ENCODE results near the gene C6orf47.
"Not testable (repeated sequence)": the region's sequence is repeated elsewhere in the genome, so short reads cannot be mapped to it uniquely, and the experiment has no call there.

Gene C6orf47, protein sequence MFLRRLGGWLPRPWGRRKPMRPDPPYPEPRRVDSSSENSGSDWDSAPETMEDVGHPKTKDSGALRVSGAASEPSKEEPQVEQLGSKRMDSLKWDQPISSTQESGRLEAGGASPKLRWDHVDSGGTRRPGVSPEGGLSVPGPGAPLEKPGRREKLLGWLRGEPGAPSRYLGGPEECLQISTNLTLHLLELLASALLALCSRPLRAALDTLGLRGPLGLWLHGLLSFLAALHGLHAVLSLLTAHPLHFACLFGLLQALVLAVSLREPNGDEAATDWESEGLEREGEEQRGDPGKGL

DNA sequence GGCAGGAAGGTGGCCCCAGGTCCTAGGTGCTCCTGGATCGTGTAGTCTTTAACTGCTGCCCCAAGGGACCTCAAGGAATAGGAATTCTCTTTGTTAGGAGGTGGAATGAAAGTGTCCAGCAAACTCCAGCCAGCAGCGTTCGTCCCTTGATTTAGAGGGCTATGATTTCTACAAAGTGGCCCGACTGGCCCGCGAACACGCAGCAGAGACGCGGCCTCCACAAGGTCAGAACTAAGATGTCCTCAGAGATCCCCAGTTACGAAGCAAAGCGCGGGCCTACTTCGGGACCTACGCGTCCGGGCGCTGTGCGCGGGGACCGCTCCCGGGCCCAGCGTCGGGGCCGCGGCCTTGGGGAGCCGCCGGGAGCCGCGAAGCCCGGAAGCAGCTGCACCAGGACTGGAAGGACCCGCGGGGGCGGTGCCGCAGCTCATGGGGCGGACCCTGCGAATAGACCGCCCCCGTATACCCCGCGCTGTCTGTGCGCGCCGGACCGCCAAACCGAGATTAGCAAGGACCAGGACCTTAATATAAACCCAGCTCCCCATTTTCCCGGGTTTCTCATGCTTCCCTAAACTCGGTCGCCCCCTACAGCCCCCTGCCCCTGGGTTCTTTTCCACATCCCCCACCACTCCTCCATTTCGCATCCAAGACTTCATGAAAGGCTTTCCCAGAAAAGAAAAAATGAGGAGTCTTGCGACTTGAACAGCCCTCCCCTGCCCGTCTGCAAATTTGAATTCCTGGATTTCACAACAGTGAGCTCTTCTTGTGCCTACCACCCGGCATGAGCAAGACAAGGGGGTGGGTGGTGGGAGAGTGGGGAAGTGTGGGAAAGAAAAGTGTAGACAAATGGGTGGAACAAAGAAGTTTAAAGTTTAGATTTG lies at the start of gene C6orf47:
Gene C6orf47, minus strand, starts transcription at position 398 of the 881 bp plus-strand sequence. CDS start 831 bp downstream, outside the sequence.
- peaks cover 74% of the 10 kb centered on the region for H3K4me1 Mint-ChIP-seq
- peak within 1 kb of the TSS; percentile 82 for H3K27ac Mint-ChIP-seq
- H3K27me3 Mint-ChIP-seq, result no peaks in the 10 kb centered on the region
- H3K9me3 Mint-ChIP-seq, result no peaks in the 10 kb centered on the region
- H3K4me3 Mint-ChIP-seq, result peak within 1 kb of the TSS; percentile 93
- peaks cover 12% of the 10 kb centered on the region for H3K36me3 Mint-ChIP-seq

DNA sequence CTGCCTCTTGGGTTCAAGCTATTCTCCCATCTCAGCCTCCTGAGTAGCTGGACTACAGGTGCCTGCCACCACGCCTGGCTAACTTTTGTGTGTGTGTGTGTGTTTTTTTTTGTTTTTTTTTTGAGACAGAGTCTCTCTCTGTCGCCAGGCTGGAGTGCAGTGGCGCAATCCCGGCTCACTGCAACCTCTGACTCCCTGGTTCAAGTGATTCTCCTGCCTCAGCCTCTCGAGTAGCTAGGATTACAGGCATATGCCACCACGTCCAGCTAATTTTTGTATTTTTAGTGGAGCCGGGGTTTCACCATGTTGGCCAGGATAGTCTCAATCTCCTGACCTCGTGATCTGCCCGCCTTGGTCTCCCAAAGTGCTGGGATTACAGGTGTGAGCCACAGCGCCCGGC lies 48.6 kb upstream of the C6orf47 start:
- H3K27ac Mint-ChIP-seq, H3K27me3 Mint-ChIP-seq, H3K4me3 Mint-ChIP-seq, H3K36me3 Mint-ChIP-seq, H3K9me3 Mint-ChIP-seq: not testable (repeated sequence)
- peaks cover 18% of the 10 kb centered on the region for H3K4me1 Mint-ChIP-seq

DNA sequence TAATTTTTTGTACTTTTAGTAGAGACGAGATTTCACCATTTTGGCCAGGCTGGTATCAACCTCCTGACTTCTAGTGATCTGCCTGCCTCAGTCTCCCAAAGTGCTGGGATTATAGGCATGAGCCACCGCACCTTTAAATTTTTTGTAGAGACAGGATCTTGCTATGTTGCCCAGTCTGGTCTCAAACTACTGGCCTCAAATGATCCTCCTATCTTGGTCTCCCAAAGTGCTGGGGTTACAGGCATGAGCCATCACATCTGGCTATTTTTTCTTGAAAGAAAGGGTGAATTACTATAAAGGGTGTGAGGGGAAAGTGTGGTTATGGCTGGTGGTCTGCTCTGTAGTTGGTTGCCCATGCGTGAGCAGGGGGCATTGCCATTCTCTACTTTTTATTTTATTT lies 47.6 kb upstream of the C6orf47 start:
- H3K27me3 Mint-ChIP-seq, result no peaks in the 10 kb centered on the region
- no peaks in the 10 kb centered on the region for H3K36me3 Mint-ChIP-seq
- H3K9me3 Mint-ChIP-seq, result no peaks in the 10 kb centered on the region
- H3K27ac Mint-ChIP-seq, result no peak overlapping the region
- H3K4me1 Mint-ChIP-seq, result peaks cover 17% of the 10 kb centered on the region
- no peak overlapping the region for H3K4me3 Mint-ChIP-seq

DNA sequence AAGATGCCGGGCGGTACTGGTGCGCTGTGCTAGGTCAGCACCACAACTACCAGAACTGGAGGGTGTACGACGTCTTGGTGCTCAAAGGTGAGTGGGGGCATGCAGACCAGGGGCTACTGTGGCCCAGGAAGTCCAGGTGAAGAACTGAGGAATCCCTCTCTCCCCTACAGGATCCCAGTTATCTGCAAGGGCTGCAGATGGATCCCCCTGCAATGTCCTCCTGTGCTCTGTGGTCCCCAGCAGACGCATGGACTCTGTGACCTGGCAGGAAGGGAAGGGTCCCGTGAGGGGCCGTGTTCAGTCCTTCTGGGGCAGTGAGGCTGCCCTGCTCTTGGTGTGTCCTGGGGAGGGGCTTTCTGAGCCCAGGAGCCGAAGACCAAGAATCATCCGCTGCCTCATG lies 47.1 kb upstream of the C6orf47 start:
- Mint-ChIP-seq H3K4me1 (peaks cover 18% of the 10 kb centered on the region), H3K36me3 (no peaks in the 10 kb centered on the region), H3K27me3 (no peaks in the 10 kb centered on the region), H3K4me3 (no peak overlapping the region), H3K9me3 (no peaks in the 10 kb centered on the region), H3K27ac (no peak overlapping the region)

DNA sequence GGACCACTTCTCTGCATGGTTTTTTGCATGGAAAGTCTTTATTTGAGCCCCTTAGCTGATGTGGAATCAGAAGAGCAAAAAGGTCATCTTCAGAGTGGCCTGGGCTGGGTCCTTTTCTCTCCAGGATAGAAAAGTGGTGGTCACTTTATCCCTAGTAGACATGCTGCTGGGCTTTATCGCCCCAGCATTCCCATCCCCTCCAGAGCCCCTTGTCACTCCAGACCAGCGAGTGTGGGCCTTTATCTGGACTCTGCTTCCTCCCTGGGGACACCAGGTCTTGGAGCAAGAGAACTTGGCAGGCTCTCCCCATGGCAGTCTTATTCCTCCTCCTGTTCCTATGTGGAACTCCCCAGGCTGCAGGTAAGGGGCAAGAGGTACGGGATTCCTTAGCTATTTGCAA lies 46.0 kb upstream of the C6orf47 start, which contains the start of gene LY6G6F:
Gene LY6G6F, plus strand, starts transcription at position 268 of the 400 bp plus-strand sequence. Its CDS starts 41 bp downstream, at position 309.
- H3K4me3 Mint-ChIP-seq, result no peak within 1 kb of the TSS
- H3K27ac Mint-ChIP-seq, result peak within 1 kb of the TSS; percentile 30
- H3K27me3 Mint-ChIP-seq, result no peaks in the 10 kb centered on the region
- H3K36me3 Mint-ChIP-seq, result no peaks in the 10 kb centered on the region
- H3K4me1 Mint-ChIP-seq, result peaks cover 22% of the 10 kb centered on the region
- H3K9me3 Mint-ChIP-seq, result no peaks in the 10 kb centered on the region

DNA sequence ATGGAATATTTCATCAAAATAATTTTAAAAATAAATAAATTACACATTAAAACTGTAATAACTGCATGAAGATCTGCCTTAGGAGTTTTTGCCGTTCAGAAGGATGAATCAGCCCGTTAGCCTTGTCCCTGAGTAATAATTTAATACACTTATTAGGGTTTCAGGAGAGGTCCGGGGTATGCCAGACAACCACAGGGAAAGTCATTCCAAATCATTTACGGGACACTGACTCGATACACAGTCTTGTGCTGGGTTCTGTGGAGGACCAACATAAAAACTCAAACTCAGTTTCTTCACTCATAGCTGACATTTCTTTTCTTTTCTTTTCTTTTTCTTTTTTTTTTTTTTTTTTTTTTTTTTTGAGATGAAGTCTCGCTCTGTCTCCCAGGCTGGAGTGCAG lies 45.4 kb upstream of the C6orf47 start:
- Mint-ChIP-seq H3K4me3 (no peak overlapping the region), H3K36me3 (no peaks in the 10 kb centered on the region), H3K27ac (no peak overlapping the region), H3K27me3 (no peaks in the 10 kb centered on the region), H3K4me1 (peaks cover 23% of the 10 kb centered on the region), H3K9me3 (no peaks in the 10 kb centered on the region)

DNA sequence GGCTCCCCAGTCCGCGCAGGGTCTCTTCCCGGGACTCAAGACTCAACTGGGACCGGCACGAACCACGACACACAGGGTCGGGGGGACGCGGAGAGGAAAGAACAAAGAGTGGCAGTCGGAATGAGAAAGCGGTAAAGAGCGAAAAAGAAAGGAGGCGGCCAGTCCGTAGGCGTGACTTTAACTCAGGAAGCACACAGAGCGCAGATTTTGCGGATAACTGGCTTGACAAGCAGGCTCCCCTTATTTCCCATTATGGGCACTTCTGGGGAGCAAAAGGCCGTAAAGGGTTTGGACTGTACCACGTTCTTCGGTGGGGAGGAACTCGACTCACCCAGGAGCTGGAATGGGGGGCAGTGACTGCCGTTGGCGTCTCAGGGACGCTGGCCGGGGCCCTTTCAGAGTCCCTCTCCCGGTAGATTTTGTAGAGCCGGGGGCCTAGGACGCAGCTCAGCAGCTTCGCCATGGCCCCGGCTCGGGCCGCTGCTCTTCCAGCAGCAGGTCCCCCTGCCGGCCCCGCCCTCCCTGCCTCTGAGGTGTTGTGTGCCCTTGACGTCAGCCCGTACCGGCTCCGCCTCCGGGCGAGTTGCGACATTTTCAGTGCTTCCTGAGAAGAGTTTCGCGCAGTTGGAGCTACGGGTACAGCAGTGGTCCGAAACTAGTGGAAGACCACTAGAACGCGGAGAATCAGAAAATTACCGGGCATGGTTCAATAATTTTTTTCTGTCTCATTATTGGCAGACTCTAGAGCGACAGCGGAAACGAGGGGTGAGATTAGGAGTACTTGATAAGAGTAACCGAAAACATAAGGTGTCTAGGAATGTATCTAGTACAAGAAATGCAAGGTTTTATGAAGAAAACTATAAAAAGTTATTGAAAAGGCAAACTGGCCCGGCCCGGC lies 42.5 kb upstream of the C6orf47 start, which contains the start of gene ABHD16A:
Gene ABHD16A, minus strand, starts transcription at position 506 of the 898 bp plus-strand sequence. Its CDS starts 43 bp downstream, at position 463.
- peaks cover under 1% of the 10 kb centered on the region for H3K36me3 Mint-ChIP-seq
- H3K4me1 Mint-ChIP-seq, result peaks cover 26% of the 10 kb centered on the region

DNA sequence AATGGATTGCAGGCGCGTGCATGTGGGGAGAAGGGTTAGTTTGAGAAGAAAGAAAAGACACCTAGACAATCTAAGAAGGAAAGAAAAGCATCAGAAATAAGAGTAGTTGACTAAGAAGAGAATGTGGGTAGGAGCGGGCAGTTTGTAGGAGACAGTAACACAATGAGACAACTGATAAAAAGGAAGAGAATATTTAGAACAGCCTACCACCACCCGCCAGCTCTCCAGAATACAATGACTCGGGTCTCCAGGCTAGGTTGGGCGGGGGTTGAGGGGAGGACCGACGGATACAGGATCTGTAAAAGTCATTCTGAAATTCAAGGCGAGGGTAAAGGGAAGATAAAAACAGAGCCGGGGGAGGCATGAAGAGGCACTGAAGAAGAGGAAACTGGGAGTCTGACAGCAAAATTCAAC lies 41.8 kb upstream of the C6orf47 start:
- Mint-ChIP-seq H3K27me3 (no peaks in the 10 kb centered on the region), H3K36me3 (peaks cover 1% of the 10 kb centered on the region), H3K9me3 (no peaks in the 10 kb centered on the region), H3K27ac (peak overlapping the region; percentile 99), H3K4me1 (peaks cover 33% of the 10 kb centered on the region), H3K4me3 (peak overlapping the region; percentile 99)

More for the DNA sequence above, 42.5 kb upstream of the C6orf47 start, which contains the start of gene ABHD16A:
- Mint-ChIP-seq H3K9me3 (no peaks in the 10 kb centered on the region), H3K27ac (peak within 1 kb of the TSS; percentile 99), H3K4me3 (peak within 1 kb of the TSS; percentile 99), H3K27me3 (no peaks in the 10 kb centered on the region)

DNA sequence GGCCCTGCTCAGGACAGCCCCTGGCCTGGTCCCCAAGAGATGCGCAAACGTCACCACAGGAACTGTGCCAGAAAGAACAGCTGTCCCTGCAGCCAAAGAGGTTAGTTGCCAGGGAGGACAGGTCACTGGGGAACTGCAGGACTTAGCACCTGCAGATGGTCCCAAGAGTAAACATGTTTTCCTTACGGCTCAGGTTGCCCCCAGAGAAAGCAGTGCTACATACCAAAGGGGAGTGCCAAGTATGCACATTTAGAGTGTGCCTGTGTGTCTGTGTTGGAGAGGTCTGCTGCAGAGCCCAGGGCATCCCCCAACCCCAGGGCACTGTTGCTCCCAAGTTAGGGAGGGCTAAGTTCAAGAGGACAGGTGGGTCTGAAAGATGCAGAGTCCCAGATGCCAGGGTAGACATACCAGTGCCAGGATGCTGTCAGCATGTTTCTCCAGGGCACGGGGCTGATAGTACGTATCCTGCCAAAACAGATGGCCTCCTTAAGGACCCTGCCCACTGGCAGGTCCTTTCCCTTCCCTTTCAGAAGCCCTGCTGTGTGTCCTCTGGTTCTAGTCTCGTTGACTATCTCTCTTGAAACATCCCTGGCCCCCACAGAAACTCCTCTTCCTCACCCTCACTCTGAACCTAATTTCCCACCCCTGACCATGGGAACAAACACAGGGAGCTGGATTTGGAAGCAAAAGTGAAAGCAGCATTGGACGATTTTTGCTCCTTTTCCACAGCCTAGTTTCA lies 41.3 kb upstream of the C6orf47 start:
- Mint-ChIP-seq H3K27me3 (no peaks in the 10 kb centered on the region), H3K9me3 (no peaks in the 10 kb centered on the region), H3K36me3 (peaks cover 1% of the 10 kb centered on the region), H3K27ac (peak overlapping the region; percentile 99), H3K4me3 (peak overlapping the region; percentile 99), H3K4me1 (peaks cover 36% of the 10 kb centered on the region)

DNA sequence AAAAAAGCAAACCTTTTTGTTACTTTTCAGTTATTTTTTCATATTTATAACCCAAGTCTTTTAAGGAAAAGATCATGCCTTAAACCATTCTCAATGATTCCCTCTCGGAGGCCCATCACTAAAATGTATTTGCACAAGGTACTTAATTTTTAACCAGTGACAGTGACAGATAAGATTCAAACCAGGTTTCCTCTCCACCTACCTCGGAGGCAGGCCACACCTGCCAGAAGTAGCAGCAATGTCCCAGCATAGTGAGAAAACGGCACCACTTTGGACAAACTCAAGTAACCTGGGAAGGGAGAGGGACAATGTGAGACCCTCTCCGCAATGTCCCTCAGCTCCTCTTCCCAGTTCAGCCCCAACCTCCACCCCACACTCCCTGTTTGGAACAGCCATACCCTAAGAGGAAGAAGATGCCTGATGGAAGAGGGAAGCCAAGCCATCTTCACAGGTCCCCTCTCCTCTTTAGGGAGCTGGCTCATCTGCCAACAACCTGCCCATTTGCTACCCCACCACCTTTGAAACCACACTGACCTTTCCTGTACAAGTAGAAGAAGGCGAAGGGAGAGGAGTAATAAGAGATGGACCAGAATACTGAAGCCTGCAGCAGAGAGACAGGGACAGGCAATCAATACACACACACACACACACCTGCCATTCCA lies 40.3 kb upstream of the C6orf47 start:
- H3K9me3 Mint-ChIP-seq, result no peaks in the 10 kb centered on the region
- H3K4me1 Mint-ChIP-seq, result peaks cover 36% of the 10 kb centered on the region
- no peaks in the 10 kb centered on the region for H3K27me3 Mint-ChIP-seq
- H3K4me3 Mint-ChIP-seq, result peak overlapping the region; percentile 31
- H3K27ac Mint-ChIP-seq, result peak overlapping the region; percentile 12
- peaks cover 1% of the 10 kb centered on the region for H3K36me3 Mint-ChIP-seq

DNA sequence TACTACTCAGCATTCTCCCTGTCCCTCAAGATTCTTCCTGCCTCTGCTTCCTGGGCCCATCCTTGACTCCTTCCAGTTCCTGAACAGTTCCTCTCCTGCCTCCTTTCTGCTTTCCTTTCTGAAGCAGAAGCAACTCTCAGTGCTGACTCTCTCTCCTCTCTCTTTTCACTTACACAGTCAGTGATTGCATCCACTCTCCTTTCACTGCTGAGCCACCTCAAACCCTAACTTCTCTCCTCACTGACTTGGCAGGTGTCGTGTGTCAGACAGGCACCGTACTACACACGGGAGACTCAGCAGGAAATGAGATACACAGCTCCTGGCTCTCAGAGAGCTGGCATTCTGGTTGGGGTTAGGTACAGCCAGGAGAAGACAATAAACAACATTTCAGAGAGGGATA lies 37.0 kb upstream of the C6orf47 start:
- Mint-ChIP-seq H3K4me1 (peaks cover 32% of the 10 kb centered on the region), H3K27ac (peak overlapping the region; percentile 13), H3K36me3 (peaks cover 2% of the 10 kb centered on the region), H3K27me3 (no peaks in the 10 kb centered on the region), H3K9me3 (no peaks in the 10 kb centered on the region), H3K4me3 (no peak overlapping the region)

DNA sequence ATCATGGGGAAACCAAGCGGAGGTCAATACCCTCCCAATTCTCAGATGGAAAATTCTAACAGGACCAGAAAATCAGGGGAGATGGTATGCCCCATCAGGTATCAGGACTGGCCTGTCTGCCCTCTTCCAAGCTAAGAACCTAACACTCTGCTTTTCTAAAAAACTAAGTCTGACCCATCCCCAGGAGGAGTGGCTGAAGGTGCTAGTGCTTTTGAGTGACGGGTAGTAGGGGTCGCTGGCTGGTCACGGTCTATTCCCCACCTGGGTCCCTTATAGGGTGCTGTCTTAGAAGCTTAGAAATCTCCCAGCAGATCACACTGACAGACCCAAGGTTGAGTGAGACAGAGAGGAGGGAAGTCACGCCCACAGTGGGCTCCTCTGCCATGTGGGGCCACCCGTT lies 33.0 kb upstream of the C6orf47 start:
- Mint-ChIP-seq H3K4me3 (no peak overlapping the region), H3K36me3 (peaks cover 4% of the 10 kb centered on the region), H3K27me3 (no peaks in the 10 kb centered on the region), H3K9me3 (no peaks in the 10 kb centered on the region), H3K27ac (no peak overlapping the region), H3K4me1 (peaks cover 12% of the 10 kb centered on the region)

DNA sequence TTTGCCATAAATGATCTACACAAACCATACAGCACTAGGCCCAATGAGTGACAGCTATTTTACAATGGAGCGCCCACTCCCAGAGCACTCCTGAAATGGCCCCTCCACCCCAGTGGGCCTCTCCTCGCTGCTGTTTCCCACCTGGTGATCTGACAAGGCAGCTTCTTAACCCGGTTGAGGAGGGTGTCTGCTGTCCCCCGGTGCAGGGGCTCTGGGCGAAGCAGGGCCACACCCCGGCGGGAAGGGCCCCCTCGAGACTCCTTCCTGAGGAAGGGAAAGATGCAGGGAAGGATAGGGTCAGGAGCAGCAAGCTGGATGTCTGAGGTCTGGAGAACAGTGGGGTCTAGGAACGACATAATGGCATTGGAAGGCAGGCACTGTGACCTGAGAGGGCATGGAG lies 32.3 kb upstream of the C6orf47 start:
- Mint-ChIP-seq H3K4me3 (no peak overlapping the region), H3K9me3 (no peaks in the 10 kb centered on the region), H3K4me1 (peaks cover 8% of the 10 kb centered on the region), H3K27me3 (no peaks in the 10 kb centered on the region), H3K27ac (no peak overlapping the region), H3K36me3 (peaks cover 3% of the 10 kb centered on the region)

DNA sequence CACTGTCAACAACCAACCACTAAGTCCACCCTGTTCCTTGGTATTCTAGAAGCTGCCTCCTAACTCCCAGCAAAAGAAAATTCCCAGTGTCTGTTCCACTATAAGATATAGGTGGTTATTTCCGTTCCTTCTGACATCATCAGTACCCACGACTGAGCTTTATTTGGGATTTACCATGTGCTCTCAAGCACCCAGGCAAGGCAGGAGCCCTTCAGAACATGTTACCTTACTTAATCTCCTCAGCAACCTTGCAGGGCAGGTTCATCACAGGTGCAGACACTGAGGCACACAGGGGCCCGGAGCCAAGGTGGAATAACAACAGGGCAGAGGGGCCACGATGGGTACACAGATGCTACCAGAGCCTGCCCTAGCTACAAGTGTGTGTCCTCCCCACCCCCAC lies 31.8 kb upstream of the C6orf47 start:
- Mint-ChIP-seq H3K36me3 (peaks cover 4% of the 10 kb centered on the region), H3K27ac (no peak overlapping the region), H3K4me1 (peaks cover 3% of the 10 kb centered on the region), H3K27me3 (no peaks in the 10 kb centered on the region), H3K4me3 (no peak overlapping the region), H3K9me3 (no peaks in the 10 kb centered on the region)
